ENCODE measurements around the gene SPDYE18.
"Not testable (repeated sequence)": the region's sequence is repeated elsewhere in the genome, so short reads cannot be mapped to it uniquely, and the experiment has no call there.

The SPDYE18 gene, protein sequence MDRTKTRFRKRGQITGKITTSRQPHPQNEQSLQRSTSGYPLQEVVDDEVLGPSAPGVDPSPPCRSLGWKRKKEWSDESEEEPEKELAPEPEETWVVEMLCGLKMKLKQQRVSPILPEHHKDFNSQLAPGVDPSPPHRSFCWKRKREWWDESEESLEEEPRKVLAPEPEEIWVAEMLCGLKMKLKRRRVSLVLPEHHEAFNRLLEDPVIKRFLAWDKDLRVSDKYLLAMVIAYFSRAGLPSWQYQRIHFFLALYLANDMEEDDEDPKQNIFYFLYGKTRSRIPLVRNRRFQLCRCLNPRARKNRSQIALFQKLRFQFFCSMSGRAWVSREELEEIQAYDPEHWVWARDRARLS

GRCh38 chr7:77062557-77062956, at the start of gene SPDYE18:
Gene SPDYE18 (minus strand): TSS chr7:77062558. CDS start chr7:77060512, 2,046 bp downstream.
- DNase-seq: not testable (repeated sequence)

- DNase-seq: not testable (repeated sequence)
Measured at GRCh38 chr7:77108362-77108761, 46.0 kb upstream of the SPDYE18 start.

- DNase-seq: not testable (repeated sequence)
Measured at GRCh38 chr7:77107659-77108058, 45.3 kb upstream of the SPDYE18 start.

GRCh38 chr7:77105904-77106303, 43.5 kb upstream of the SPDYE18 start:
- not testable (repeated sequence) for DNase-seq

- DNase-seq: not testable (repeated sequence)
Measured at GRCh38 chr7:77102671-77103070, 40.3 kb upstream of the SPDYE18 start.

DNA sequence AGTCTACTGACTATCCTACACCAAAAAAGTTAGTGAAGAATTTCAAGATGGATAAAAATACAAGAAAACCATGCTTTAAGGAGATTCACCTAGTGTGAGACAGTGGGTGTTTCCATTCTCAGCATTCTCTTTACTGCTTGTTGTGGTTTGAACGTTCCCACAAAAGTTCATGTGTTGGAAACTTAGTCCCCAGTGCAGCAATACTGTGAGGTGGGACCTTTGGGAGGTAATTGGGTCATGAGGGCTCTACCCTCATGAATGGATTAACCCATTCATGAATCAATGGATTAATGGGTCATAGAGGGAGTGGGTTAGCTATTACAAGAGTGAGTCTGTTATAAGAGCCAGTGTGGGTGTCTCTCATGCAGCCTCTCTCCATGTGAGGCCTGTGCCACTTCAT, 38.8 kb upstream of the SPDYE18 start:
- not testable (repeated sequence) for DNase-seq

- not testable (repeated sequence) for DNase-seq
Measured at GRCh38 chr7:77100501-77100900, 38.1 kb upstream of the SPDYE18 start.

DNA sequence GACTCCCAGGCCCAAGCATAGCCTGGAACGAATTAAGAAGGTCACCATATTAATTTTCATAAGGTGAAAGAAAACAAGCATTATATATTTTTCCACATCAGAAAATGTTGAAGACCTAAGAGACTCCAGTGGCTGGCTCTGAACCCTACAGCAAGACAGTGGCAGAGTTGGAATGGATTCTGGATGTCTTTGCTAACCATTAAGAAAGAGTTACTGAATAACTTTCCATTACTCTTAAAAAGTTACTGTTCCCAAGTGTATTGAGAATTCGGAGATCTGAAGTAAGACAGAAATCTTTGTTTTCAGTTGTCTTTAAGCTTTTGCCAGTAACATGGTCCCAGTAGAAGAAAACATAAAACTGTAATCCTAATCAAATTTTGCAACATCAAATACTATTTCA, 29.9 kb upstream of the SPDYE18 start:
- DNase-seq: not testable (repeated sequence)

DNA sequence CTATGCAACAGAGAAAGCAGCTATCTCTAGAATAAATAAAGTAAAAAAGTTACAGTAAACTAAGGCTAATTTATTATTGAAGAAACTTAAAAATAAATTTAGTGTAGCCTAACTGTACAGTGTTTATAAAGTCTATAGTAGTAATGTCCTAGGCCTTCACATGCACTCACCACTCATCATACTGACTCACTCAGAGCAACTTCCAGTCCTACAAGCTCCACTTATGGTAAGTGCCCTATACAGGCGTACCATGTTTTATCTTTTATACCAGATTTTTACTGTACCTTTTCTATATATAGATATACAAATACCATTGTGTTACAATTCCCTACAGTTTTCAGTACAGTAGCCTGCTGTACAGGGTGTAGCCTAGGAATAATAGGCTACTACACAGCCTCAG, 19.8 kb upstream of the SPDYE18 start:
- DNase-seq: not testable (repeated sequence)

DNA sequence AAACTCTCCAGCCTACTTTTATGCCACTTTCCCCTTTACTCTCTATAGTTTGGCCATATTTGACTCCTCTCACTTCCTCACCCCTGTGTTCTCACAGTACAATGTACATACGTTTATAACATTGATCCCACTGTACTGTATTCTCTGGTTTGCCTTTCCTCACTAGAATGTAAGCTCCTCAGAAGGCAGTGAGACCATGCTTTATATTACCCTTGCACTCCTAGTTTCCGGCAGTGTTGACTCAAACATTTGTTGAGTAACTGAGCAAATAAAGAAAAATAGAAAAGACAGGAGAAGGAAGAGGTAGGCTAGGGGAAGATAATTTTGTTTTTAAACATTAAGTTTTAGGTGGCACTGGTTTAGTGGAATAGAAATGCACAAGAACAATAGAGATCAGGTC, 17.9 kb upstream of the SPDYE18 start:
- DNase-seq: not testable (repeated sequence)

- DNase-seq: not testable (repeated sequence)
Measured at GRCh38 chr7:77079624-77080023, 17.3 kb upstream of the SPDYE18 start.

- not testable (repeated sequence) for DNase-seq
Measured at GRCh38 chr7:77079112-77079511, 16.8 kb upstream of the SPDYE18 start.

DNA sequence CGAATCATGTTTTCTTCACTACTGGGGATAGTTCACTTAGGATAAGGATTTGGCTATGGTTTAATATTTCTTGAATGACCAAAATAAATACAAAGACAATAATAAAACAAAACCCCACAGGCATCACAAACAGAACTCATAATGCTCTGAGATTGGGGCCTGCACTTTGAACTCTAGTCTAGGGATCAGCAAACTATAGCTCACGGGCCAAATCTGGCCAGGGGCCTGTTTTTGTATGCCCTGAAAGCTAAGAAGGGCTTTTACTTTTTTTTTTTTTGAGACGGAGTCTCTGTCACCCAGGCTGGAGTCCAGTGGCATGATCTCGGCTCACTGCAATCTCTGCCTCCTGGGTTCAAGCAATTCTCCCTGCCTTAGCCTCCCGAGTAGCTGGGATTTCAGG, 14.7 kb upstream of the SPDYE18 start:
- DNase-seq: not testable (repeated sequence)

GRCh38 chr7:77074786-77075396, 12.5 kb upstream of the SPDYE18 start:
- DNase-seq: not testable (repeated sequence)

- not testable (repeated sequence) for DNase-seq
Measured at GRCh38 chr7:77071108-77071507, 8.8 kb upstream of the SPDYE18 start.

DNA sequence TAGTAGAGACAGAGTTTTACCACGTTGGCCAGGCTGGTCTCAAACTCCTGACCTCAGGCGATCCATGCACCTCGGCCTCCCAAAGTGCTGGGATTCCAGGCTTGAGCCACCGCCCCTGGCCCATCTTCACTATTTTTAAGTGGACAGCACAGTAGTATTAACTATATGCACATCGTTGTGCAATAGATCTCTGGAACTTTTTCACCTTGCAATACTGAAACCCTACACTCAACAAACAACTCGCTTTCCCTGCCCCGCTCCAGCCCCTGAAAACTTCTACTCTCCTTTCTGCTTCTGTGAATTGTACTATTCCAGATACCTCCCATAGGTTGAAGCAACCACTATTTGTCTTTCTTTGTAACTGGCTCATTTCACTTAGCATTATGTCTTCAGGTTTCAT, 3.5 kb upstream of the SPDYE18 start:
- not testable (repeated sequence) for DNase-seq

DNA sequence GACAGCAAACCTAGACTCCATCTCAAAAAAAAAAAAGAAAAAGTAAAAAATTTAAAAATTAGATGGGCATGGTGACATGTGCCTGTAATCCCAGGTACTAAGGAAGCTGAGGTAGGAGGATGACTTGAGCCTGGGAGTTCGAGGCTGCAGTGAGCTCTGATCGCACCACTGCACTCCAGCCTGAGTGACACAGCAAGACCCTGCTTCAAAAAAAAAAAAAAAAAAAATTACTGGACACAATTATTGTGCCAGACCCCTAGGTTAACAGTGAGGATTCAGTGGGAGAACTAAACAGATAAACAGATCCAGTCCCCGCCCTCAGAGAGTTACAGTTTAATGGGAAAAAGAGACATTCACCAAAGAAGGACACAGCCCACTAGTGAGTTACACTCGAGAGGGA, 1.4 kb upstream of the SPDYE18 start:
- DNase-seq: not testable (repeated sequence)

DNA sequence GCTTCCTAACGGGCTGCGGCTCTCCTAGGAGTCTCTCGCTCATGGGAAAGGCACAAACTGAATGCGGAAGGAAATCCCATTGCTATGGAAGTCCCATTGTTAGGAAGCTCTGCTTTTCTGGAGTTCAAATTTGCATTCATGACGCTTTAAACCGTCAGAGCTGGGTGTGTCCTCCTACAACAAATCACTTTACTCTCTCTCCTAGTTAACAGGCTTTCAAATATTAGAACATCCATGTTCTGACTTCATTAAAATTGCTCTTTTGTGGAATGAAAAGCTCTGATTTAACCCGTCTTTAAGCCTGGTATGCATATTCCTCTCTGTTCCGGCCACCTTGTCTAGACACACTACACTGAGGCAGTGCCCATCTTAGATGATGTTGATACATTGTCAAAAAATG, 30.1 kb downstream of the SPDYE18 start, which contains the start of gene SPDYE17:
SPDYE17 (minus strand) TSS at position 101 of the 400 bp plus-strand sequence. CDS start 1,791 bp downstream, outside the sequence.
- not testable (repeated sequence) for DNase-seq

- DNase-seq: not testable (repeated sequence)
Measured at GRCh38 chr7:77026349-77026748, 36.0 kb downstream of the SPDYE18 start.

- not testable (repeated sequence) for DNase-seq
Measured at GRCh38 chr7:77010074-77010680, 52.2 kb downstream of the SPDYE18 start.

DNA sequence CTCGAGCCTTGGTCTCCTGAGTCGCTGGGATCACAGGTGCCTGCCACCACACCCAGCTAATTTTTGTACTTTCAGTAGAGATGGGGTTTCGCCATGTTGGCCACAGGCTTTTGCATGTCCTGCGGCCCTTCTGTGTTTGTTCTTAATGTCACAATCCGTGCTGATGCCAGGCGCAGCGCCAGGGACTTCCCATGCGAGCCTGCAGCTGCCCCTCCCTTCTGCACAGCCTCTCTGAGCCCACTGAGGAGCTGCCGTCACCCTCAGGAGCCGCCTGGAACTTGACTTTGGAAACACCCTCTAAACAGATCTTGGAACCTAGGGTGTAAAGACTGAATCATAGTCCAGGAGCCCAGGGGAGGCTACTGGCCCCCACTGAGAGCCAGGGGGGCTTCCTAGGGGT, 54.4 kb downstream of the SPDYE18 start:
- not testable (repeated sequence) for DNase-seq

DNA sequence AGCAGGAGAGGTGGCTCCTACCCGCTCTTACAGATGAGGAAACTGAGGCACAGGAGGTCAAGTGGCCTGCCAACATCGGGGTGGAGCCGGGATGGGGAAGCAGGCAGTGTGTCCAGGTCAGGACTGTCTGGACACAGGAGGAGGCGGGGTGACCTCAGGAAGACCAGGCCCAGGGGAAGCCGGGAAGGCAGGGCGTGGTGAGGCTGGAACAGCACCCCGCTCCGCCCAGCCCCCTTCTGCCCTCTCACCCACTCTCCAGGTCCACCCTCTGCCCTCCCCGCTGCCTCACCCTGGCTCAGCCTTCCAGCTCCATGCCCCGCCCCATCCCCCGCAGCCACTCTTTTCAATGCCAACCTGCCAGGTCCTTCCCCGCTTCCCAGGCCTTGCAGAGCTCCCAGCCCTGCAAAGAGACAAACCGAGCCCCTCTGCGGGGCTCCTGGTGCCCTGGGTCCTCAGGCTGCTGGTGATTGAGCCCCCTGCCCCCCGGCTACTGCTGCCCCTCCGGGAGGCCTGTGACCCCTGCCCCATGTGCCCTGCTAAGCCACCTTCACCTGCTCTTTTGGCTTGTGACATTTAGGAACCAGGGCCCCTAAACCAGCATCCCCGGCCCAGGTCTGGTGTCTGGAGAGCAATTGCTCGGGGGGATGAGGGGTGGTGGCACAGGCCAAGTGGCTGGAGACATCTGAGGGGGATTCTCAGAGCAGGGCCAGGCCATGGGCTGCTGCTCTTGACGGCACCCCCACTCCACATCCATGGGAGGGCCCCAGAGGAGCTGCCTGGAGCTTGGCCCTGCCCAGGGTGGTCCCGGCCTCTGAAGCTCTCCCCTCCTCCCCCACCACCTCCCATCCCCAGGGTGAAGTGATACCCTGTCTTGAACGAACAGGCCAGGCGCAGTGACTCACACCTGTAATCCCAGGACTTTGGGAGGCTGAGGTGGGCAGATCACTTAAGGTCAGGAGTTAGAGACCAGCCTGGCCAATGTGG, 55.9 kb downstream of the SPDYE18 start:
- DNase-seq: not testable (repeated sequence)
